ENCODE measurements around the gene HIRIP3. TPM values are rescaled to one million over a fixed set of nuclear protein-coding genes. Genes with fewer than 3 reads are reported as not detected.
"Not testable (repeated sequence)": the region's sequence is repeated elsewhere in the genome, so short reads cannot be mapped to it uniquely, and the experiment has no call there.

The HIRIP3 gene
- polyA plus RNA-seq, 1 donor (not counting 4 experiments of a cell fraction or from before 2014, with no cell fraction given) = 4.1 TPM

GRCh38 chr16:29961479-29962343 lies 33.7 kb downstream of the HIRIP3 start, which contains the start of gene TMEM219:
Gene TMEM219, plus strand, starts transcription at chr16:29962079. Its CDS starts 1,065 bp downstream, at chr16:29963144.
- H3K9ac ChIP-seq (ENCODE audit: control insufficient read depth, extremely low read depth, insufficient read depth, low read length) = peak within 1 kb of the TSS; percentile 82
- DNase-seq (ENCODE audit: low read depth, low spot score) = peak; percentile 40
- TF ChIP-seq EZH2 (IDR thresholded peaks at IDR 0.05; ENCODE audit: low read length) = no peak
- TF ChIP-seq, protein P1, sequence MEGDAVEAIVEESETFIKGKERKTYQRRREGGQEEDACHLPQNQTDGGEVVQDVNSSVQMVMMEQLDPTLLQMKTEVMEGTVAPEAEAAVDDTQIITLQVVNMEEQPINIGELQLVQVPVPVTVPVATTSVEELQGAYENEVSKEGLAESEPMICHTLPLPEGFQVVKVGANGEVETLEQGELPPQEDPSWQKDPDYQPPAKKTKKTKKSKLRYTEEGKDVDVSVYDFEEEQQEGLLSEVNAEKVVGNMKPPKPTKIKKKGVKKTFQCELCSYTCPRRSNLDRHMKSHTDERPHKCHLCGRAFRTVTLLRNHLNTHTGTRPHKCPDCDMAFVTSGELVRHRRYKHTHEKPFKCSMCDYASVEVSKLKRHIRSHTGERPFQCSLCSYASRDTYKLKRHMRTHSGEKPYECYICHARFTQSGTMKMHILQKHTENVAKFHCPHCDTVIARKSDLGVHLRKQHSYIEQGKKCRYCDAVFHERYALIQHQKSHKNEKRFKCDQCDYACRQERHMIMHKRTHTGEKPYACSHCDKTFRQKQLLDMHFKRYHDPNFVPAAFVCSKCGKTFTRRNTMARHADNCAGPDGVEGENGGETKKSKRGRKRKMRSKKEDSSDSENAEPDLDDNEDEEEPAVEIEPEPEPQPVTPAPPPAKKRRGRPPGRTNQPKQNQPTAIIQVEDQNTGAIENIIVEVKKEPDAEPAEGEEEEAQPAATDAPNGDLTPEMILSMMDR (optimal IDR thresholded peaks at IDR 0.05 in 1 of 3, IDR thresholded peaks at IDR 0.05 in 1 of 3, conservative IDR thresholded peaks at IDR 0.05 in 1 of 3; ENCODE audit: extremely low read depth in 1 of 3, insufficient read depth in 2 of 3, low read length in 3 of 3) = peak in 2 of 3 experiments; percentile 15 to 47
- peak within 1 kb of the TSS; percentile 67 to 79 (median 72) for H3K4me3 ChIP-seq (ENCODE audit: control insufficient read depth in 2 of 3, extremely low read depth in 1 of 3, insufficient read depth in 2 of 3, low read depth in 1 of 3, low read length in 3 of 3)
- no peaks in the 10 kb centered on the region for H4K20me1 ChIP-seq (ENCODE audit: control insufficient read depth, extremely low read depth, insufficient read depth, low read length)
- peak within 1 kb of the TSS; percentile 69 for H3K27ac ChIP-seq (ENCODE audit: control insufficient read depth, insufficient read depth, low read length)
- peak within 1 kb of the TSS; percentile 96 for H3K4me2 ChIP-seq (ENCODE audit: control insufficient read depth, extremely low read depth, insufficient read depth, low read depth, low read length)
- H3K79me2 ChIP-seq (ENCODE audit: control insufficient read depth, insufficient read depth, low read length) = no peaks in the 10 kb centered on the region
- dilution Hi-C loops (cut with MboI; ENCODE audit: extremely low pct_ligation_motif_present, low sequenced_read_pairs) = no loop called here
- peaks cover 0 to 3% of the 10 kb centered on the region in 2 experiments for H3K36me3 ChIP-seq (ENCODE audit: control insufficient read depth in 2 of 2, extremely low read depth in 1 of 2, insufficient read depth in 2 of 2, low read length in 2 of 2)
- H3K9me1 ChIP-seq (ENCODE audit: control insufficient read depth, extremely low read depth, insufficient read depth, low read length) = no peaks in the 10 kb centered on the region
- H3K27me3 ChIP-seq (ENCODE audit: control insufficient read depth, extremely low read depth, insufficient read depth, low read length) = no peaks in the 10 kb centered on the region
- peak within 1 kb of the TSS; percentile 95 for H2AFZ ChIP-seq (ENCODE audit: control insufficient read depth, low read length)
- H3K9me3 ChIP-seq (ENCODE audit: control insufficient read depth, low read depth, low read length) = no peaks in the 10 kb centered on the region
- H3K4me1 ChIP-seq (ENCODE audit: control insufficient read depth, extremely low read depth, insufficient read depth, low read length) = peaks cover 10% of the 10 kb centered on the region
- no peak for FAIRE-seq

DNA sequence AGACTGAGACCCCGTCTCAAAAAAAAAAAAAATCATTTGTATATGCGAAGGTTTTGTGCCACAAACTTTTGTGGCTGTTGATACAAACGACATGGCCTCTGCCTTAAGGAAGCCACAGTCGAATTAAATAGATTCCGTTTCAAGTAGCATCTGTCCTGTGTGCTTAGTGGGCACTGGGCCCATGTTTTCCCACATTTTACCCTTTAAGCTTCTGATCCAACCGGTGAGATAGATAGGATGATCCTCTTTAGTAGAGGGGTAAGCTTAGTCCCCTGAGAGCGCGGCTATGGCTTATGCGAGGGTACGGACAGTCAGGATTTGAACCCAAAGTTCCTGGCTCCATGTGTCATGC lies 34.3 kb downstream of the HIRIP3 start:
- Histone ChIP-seq H3K9me1 (ENCODE audit: control insufficient read depth, extremely low read depth, insufficient read depth, low read length) (no peaks in the 10 kb centered on the region), H3K79me2 (ENCODE audit: control insufficient read depth, insufficient read depth, low read length) (no peaks in the 10 kb centered on the region), H3K36me3 (ENCODE audit: control insufficient read depth in 2 of 2, extremely low read depth in 1 of 2, insufficient read depth in 2 of 2, low read length in 2 of 2) (peaks cover 0 to 3% of the 10 kb centered on the region in 2 experiments), H3K4me2 (ENCODE audit: control insufficient read depth, extremely low read depth, insufficient read depth, low read depth, low read length) (peak overlapping the region; percentile 96), H3K27ac (ENCODE audit: control insufficient read depth, insufficient read depth, low read length) (no peak overlapping the region), H3K9me3 (ENCODE audit: control insufficient read depth, low read depth, low read length) (no peaks in the 10 kb centered on the region), H3K4me1 (ENCODE audit: control insufficient read depth, extremely low read depth, insufficient read depth, low read length) (peaks cover 10% of the 10 kb centered on the region), H4K20me1 (ENCODE audit: control insufficient read depth, extremely low read depth, insufficient read depth, low read length) (no peaks in the 10 kb centered on the region), H3K9ac (ENCODE audit: control insufficient read depth, extremely low read depth, insufficient read depth, low read length) (peak overlapping the region; percentile 82), H3K27me3 (ENCODE audit: control insufficient read depth, extremely low read depth, insufficient read depth, low read length) (no peaks in the 10 kb centered on the region), H2AFZ (ENCODE audit: control insufficient read depth, low read length) (peak overlapping the region; percentile 95), H3K4me3 (ENCODE audit: control insufficient read depth in 2 of 3, extremely low read depth in 1 of 3, insufficient read depth in 2 of 3, low read depth in 1 of 3, low read length in 3 of 3) (peak overlapping the region; percentile 67 to 79 (median 72))
- dilution Hi-C loops (cut with MboI; ENCODE audit: extremely low pct_ligation_motif_present, low sequenced_read_pairs) = no loop called here
- FAIRE-seq (no peak), DNase-seq (ENCODE audit: low read depth, low spot score) (no peak)
- TF ChIP-seq EZH2 (IDR thresholded peaks at IDR 0.05; ENCODE audit: low read length) = no peak
- TF ChIP-seq, protein P1 (optimal IDR thresholded peaks at IDR 0.05 in 1 of 3, IDR thresholded peaks at IDR 0.05 in 1 of 3, conservative IDR thresholded peaks at IDR 0.05 in 1 of 3; ENCODE audit: extremely low read depth in 1 of 3, insufficient read depth in 2 of 3, low read length in 3 of 3) = no peak

- H4K20me1 ChIP-seq (ENCODE audit: control insufficient read depth, extremely low read depth, insufficient read depth, low read length); H3K4me2 ChIP-seq (ENCODE audit: control insufficient read depth, extremely low read depth, insufficient read depth, low read depth, low read length); H3K9me1 ChIP-seq (ENCODE audit: control insufficient read depth, extremely low read depth, insufficient read depth, low read length); dilution Hi-C loops (cut with MboI; ENCODE audit: extremely low pct_ligation_motif_present, low sequenced_read_pairs); H3K9me3 ChIP-seq (ENCODE audit: control insufficient read depth, low read depth, low read length); FAIRE-seq; DNase-seq (ENCODE audit: low read depth, low spot score); H3K36me3 ChIP-seq (ENCODE audit: control insufficient read depth in 2 of 2, extremely low read depth in 1 of 2, insufficient read depth in 2 of 2, low read length in 2 of 2); H3K27ac ChIP-seq (ENCODE audit: control insufficient read depth, insufficient read depth, low read length); H3K4me3 ChIP-seq (ENCODE audit: control insufficient read depth in 2 of 3, extremely low read depth in 1 of 3, insufficient read depth in 2 of 3, low read depth in 1 of 3, low read length in 3 of 3); H3K9ac ChIP-seq (ENCODE audit: control insufficient read depth, extremely low read depth, insufficient read depth, low read length); H3K79me2 ChIP-seq (ENCODE audit: control insufficient read depth, insufficient read depth, low read length); H3K27me3 ChIP-seq (ENCODE audit: control insufficient read depth, extremely low read depth, insufficient read depth, low read length); H2AFZ ChIP-seq (ENCODE audit: control insufficient read depth, low read length): not testable (repeated sequence)
- peaks cover 10% of the 10 kb centered on the region for H3K4me1 ChIP-seq (ENCODE audit: control insufficient read depth, extremely low read depth, insufficient read depth, low read length)
Observed at GRCh38 chr16:29959821-29960220, 35.6 kb downstream of the HIRIP3 start.
